Thoracic aorta (tissue), 2 donors: ENCODE results near the gene NKX3-2. TPM values are rescaled to one million over a fixed set of nuclear protein-coding genes. Genes with fewer than 3 reads are reported as not detected.

ENCODE experiments used
- ATAC-seq: fragments of 150-250 bp; one replicate; pipeline ENCODE4 v1.8.0; 2017; ENCODE audit warnings: low read depth; ENCODE audit not compliant: insufficient number of reproducible peaks, low FRiP score
- DNase-seq: peaks from one replicate; pipeline ENCODE4 v3.0.0-alpha.2; 2020; ENCODE audit warnings: low spot score
- H3K27ac ChIP-seq, 2 donors: fragments of 200-600 bp; sonication (generic); 1 replicate in 1 of 2; 2 replicates in 1 of 2; pipeline ENCODE4 v1.5.1; 2016; ENCODE audit warnings: mild to moderate bottlenecking in 2 of 2, moderate library complexity in 2 of 2
- H3K27me3 ChIP-seq: fragments of 200-600 bp; sonication (generic); replicated peaks from 2 replicates; pipeline ENCODE4 v1.6.0; 2016; ENCODE audit warnings: mild to moderate bottlenecking; ENCODE audit not compliant: insufficient read depth
- H3K36me3 ChIP-seq: fragments of 200-600 bp; sonication (generic); one replicate; pipeline ENCODE4 v1.5.1; 2016
- H3K4me1 ChIP-seq, 2 donors: fragments of 200-600 bp; sonication (generic); 1 replicate in 1 of 2; 2 replicates in 1 of 2; pipeline versions ENCODE4 v1.5.1 to v1.6.0; 2016; ENCODE audit warnings: low read depth in 2 of 2, mild to moderate bottlenecking in 1 of 2; ENCODE audit not compliant: control insufficient read depth in 1 of 2
- H3K4me3 ChIP-seq: fragments of 200-600 bp; sonication (generic); 2 replicates; pipeline ENCODE4 v1.5.1; 2016; ENCODE audit warnings: mild to moderate bottlenecking
- H3K9me3 ChIP-seq: fragments of 200-600 bp; sonication (generic); 2 replicates; pipeline ENCODE4 v1.5.1; 2016
- CTCF ChIP-seq: fragments of 200-600 bp; sonication (generic); IDR thresholded peaks from one replicate; pipeline ENCODE4 v1.5.1; 2019; ENCODE audit warnings: antibody characterized with exemption
- total RNA-seq, 2 donors: library from RNA; depleted of rRNA; stranded (reverse); fragments of >200 nt; gene quantifications; one replicate each; pipeline versions ENCODE4 v1.1.0 to v1.2.3, GENCODE V29; 2016

The NKX3-2 gene
- total RNA-seq, 2 donors from 2014 or later, result 0.28 TPM; not detected in 1

- ATAC-seq, result no peak
Observed at GRCh38 chr4:13580036-13580435, 35.7 kb upstream of the NKX3-2 start.

GRCh38 chr4:13577660-13578059 lies 33.4 kb upstream of the NKX3-2 start:
- Histone ChIP-seq H3K4me3 (no peak overlapping the region), H3K27ac (no peak overlapping the region), H3K4me1 (no peaks in the 10 kb centered on the region), H3K9me3 (no peaks in the 10 kb centered on the region), H3K36me3 (peaks cover 57% of the 10 kb centered on the region), H3K27me3 (no peaks in the 10 kb centered on the region)
- TF ChIP-seq CTCF, result no peak
- DNase-seq, result no peak
- ATAC-seq, result no peak

More at GRCh38 chr4:13580036-13580435, 35.7 kb upstream of the NKX3-2 start:
- Histone ChIP-seq H3K27ac (no peak overlapping the region), H3K27me3 (no peaks in the 10 kb centered on the region), H3K36me3 (peaks cover 57% of the 10 kb centered on the region), H3K4me1 (no peaks in the 10 kb centered on the region), H3K4me3 (no peak overlapping the region), H3K9me3 (no peaks in the 10 kb centered on the region)
- TF ChIP-seq CTCF, result no peak
- no peak for DNase-seq

GRCh38 chr4:13570916-13571315 lies 26.6 kb upstream of the NKX3-2 start:
- Histone ChIP-seq H3K4me1 (no peaks in the 10 kb centered on the region), H3K4me3 (no peak overlapping the region), H3K27me3 (no peaks in the 10 kb centered on the region), H3K36me3 (peaks cover 39% of the 10 kb centered on the region), H3K9me3 (no peaks in the 10 kb centered on the region), H3K27ac (no peak overlapping the region)
- DNase-seq (no peak), ATAC-seq (no peak)
- TF ChIP-seq CTCF, result no peak

GRCh38 chr4:13567125-13567524 lies 22.8 kb upstream of the NKX3-2 start:
- Histone ChIP-seq H3K36me3 (peaks cover 23% of the 10 kb centered on the region), H3K4me3 (no peak overlapping the region), H3K27me3 (no peaks in the 10 kb centered on the region), H3K9me3 (no peaks in the 10 kb centered on the region), H3K4me1 (no peaks in the 10 kb centered on the region), H3K27ac (no peak overlapping the region)
- TF ChIP-seq CTCF, result no peak
- ATAC-seq, result no peak
- no peak for DNase-seq

GRCh38 chr4:13562876-13563275 lies 18.6 kb upstream of the NKX3-2 start:
- Histone ChIP-seq H3K27me3 (no peaks in the 10 kb centered on the region), H3K4me3 (no peak overlapping the region), H3K9me3 (no peaks in the 10 kb centered on the region), H3K36me3 (no peaks in the 10 kb centered on the region), H3K27ac (no peak overlapping the region), H3K4me1 (no peaks in the 10 kb centered on the region)
- TF ChIP-seq CTCF, result no peak
- no peak for ATAC-seq
- no peak for DNase-seq
